GM15510 (cell line): ENCODE data around the gene WDR62.

Experiments used
- POLR2A ChIP-seq: IDR thresholded peaks from 3 replicates; pipeline ENCODE4 v1.6.1; 2011; ENCODE audit warnings: borderline replicate concordance; ENCODE audit not compliant: insufficient read length; ENCODE audit errors: extremely low read depth

The WDR62 gene

DNA sequence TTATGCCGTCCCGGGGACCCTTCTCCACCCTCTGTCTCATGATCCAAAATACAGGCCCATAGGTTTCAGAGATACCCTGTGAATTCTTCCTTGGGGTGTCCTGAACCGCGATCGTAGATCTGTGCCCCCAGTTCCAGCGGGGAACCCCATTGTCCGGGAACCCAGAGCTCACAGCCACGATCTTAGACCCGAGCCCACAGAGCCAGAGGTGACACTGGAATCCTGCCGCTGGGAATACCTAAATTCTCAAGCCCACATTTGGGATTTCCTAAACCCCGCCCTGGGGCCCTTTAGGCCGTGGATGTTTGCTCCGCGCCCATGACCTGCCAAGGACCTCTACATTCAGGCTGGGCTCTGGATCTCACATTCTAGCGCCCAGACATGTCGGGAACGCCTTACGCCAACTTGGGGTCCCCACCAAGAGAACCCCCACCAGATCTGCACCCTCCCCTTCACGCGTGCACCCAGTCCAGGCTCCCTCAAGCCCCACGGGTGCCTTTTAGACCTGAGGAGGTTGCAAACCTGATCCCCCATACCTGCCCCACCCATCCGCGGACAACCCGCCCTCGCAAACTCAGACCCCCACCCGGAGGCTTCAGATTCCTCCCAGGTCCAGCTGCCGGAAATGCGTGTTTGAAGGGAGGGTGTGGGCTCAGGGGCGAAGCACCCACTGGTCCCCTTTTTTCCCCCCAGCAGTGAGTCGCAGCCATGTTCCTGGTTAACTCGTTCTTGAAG is 85.8 kb downstream of the WDR62 start:
- TF ChIP-seq POLR2A = peak; percentile 38

- peak; percentile 32 for TF ChIP-seq POLR2A
Measured at GRCh38 chr19:36141039-36141927, 86.6 kb downstream of the WDR62 start.

GRCh38 chr19:36142046-36142445 is 87.3 kb downstream of the WDR62 start:
- no peak for TF ChIP-seq POLR2A

DNA sequence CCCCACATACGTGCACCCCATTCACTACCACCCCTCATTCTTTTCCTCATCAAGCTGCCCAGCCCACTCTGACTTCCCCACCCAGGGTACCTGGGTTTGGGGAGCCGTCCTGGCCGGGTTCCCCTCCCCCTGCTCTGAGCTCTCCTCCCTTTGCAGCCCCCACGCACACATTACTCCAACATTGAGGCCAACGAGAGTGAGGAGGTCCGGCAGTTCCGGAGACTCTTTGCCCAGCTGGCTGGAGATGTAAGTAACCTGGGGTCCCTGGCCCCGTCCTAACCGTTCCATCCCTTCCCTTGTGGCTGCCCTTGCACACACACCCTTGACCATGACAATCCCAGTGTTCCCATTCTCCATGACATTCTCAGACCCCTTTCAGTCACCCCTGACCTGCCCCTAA is 87.8 kb downstream of the WDR62 start:
- no peak for TF ChIP-seq POLR2A

GRCh38 chr19:36144624-36145023 is 89.9 kb downstream of the WDR62 start:
- no peak for TF ChIP-seq POLR2A

DNA sequence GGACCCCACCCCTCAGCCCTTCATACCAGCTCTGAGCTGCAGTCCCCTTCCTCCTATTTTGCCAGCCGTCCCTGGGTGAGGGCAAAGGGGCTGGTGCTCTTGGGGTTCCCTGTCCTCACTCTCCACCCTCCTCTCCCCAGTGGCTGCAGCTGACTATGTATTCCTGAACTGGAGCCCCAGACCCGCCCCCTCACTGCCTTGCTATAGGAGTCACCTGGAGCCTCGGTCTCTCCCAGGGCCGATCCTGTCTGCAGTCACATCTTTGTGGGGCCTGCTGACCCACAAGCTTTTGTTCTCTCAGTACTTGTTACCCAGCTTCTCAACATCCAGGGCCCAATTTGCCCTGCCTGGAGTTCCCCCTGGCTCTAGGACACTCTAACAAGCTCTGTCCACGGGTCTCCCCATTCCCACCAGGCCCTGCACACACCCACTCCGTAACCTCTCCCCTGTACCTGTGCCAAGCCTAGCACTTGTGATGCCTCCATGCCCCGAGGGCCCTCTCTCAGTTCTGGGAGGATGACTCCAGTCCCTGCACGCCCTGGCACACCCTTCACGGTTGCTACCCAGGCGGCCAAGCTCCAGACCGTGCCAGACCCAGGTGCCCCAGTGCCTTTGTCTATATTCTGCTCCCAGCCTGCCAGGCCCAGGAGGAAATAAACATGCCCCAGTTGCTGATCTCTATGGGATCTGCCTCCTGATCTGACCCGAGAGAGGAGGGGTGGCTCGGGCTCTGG is 95.1 kb downstream of the WDR62 start:
- TF ChIP-seq POLR2A = no peak

- TF ChIP-seq POLR2A = no peak
Measured at GRCh38 chr19:36150586-36150985, 95.9 kb downstream of the WDR62 start.

DNA sequence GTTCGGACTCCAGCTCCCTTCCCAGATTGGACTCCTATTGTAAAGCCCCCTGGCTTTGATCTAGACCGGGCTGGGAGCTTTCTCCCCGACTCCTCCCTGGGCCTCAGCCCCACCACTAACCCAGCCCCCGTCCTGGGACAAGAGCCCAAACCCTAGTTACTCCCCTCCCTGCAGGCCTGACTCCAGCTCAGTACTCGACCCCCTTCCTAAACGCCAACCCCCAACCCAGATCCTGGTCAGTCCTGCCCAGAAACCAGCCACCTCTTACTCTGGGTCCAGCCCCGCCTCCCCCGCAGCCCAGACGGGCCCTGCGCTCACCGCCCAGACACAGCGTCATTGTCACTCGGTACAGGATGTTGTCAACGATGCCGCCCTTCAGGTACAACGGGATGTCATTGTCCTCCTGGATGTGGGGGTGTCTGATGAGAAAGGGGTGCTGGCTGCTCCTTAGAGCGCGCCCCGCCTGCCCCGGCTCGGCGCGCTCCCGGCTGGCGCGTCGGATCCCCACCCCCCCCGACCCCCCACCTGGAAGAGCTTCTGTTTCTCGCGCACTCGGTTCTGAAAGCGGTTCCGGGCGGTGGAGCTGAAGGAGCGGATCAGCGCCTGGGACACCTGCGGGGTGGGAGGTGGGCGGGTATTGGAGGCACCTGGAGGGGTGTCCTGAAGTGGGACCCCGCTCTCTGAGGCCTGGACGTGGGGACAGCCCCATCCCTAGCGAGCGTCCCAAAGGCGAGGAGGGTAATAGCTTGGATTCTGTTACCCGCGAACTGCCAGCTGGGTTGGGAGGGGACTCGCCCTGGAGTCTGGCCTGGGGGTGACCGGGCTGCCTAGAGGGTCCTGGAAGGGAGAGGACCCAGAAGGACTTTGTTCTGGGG is 96.7 kb downstream of the WDR62 start:
- no peak for TF ChIP-seq POLR2A

GRCh38 chr19:36152019-36152351 is 97.3 kb downstream of the WDR62 start:
- TF ChIP-seq POLR2A = no peak

DNA sequence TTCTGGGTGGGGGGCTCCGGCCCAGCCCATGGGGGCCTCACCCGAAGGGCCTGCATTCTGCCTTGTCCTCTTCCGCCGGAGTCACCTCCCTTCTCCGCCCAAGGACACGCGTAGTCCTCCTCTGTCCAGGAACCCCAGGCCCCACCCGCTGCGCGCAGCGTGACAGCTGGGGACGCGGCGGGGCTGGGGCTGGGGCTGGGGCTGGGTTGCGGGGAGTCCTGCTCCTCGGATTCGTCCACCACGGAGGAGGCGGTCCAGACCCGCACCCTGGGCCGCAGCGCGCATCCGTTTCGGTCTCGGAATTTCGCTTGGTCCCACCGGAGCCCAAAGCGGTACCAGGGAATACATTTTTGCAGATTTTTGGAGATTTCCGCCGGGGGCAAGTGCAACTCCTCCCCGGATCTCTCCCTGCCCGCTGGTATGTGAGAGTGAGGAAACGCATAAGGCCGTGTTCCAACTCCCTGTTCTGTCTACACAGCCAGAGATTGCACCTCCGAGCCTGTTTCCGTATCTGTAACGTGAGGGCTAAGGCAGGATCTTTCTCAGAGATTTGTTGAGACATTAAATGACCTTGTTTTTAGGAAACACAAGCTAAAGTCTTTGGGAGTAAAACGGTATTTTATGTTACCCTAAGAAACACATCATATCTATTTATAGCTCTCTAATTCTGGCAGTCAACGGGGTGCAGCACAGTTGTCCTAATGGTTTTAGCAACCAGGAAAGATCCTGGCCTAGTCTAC is 97.8 kb downstream of the WDR62 start, which contains the start of gene COX7A1:
TSS of gene COX7A1 (minus strand) at position 96 of the 740 bp plus-strand sequence. CDS start at position 56, 40 bp downstream.
- TF ChIP-seq POLR2A = no peak

- TF ChIP-seq POLR2A = no peak
Measured at GRCh38 chr19:36153126-36153525, 98.4 kb downstream of the WDR62 start.
